GM06990 (cell line): ENCODE results near the gene TAS2R42.

ENCODE experiments used
- DNase-seq: peaks from one replicate; pipeline ENCODE4 v3.0.0-alpha.2; 2011; ENCODE audit not compliant: insufficient read length; ENCODE audit errors: extremely low read depth
- H3K27me3 ChIP-seq: replicated peaks from 2 replicates; pipeline ENCODE4 v1.6.0; 2011; ENCODE audit warnings: low read length; ENCODE audit not compliant: control insufficient read depth, insufficient read depth
- H3K36me3 ChIP-seq: 2 replicates; pipeline ENCODE4 v1.5.1; 2011; ENCODE audit warnings: low read length; ENCODE audit not compliant: control insufficient read depth, insufficient read depth
- H3K4me3 ChIP-seq: replicated peaks from 2 replicates; pipeline ENCODE4 v1.5.1; 2011; ENCODE audit warnings: low read depth, mild to moderate bottlenecking, control low read depth, low read length
- TF ChIP-seq, protein P1 (sequence below): IDR thresholded peaks from 2 replicates; pipeline ENCODE4 v1.5.1; 2011; ENCODE audit warnings: low read length, control low read depth, mild to moderate bottlenecking, inconsistent platforms; ENCODE audit not compliant: insufficient read depth, poor library complexity, severe bottlenecking

Gene TAS2R42

DNA sequence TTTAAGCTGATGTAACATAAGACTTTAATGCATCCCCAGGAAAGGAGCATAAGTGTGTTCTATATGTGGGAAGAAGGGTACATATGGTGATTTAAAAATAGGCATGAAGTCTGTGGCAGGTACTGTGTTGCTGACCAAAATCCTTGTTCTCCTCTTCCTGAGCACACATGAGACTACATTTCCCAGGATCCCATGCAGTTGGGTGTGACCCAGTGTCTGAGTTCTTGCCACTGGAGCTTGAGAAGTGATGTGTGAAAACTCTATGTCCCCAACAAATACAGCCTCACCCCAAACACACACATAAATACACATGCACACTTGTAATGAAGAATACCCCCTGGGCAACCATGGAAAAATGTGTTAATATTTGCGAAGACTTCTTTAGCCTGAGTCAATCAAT, 24.2 kb downstream of the TAS2R42 start:
- no peak overlapping the region for H3K4me3 ChIP-seq
- peaks cover 3% of the 10 kb centered on the region for H3K36me3 ChIP-seq
- no peak for DNase-seq
- no peaks in the 10 kb centered on the region for H3K27me3 ChIP-seq
- TF ChIP-seq, protein P1, sequence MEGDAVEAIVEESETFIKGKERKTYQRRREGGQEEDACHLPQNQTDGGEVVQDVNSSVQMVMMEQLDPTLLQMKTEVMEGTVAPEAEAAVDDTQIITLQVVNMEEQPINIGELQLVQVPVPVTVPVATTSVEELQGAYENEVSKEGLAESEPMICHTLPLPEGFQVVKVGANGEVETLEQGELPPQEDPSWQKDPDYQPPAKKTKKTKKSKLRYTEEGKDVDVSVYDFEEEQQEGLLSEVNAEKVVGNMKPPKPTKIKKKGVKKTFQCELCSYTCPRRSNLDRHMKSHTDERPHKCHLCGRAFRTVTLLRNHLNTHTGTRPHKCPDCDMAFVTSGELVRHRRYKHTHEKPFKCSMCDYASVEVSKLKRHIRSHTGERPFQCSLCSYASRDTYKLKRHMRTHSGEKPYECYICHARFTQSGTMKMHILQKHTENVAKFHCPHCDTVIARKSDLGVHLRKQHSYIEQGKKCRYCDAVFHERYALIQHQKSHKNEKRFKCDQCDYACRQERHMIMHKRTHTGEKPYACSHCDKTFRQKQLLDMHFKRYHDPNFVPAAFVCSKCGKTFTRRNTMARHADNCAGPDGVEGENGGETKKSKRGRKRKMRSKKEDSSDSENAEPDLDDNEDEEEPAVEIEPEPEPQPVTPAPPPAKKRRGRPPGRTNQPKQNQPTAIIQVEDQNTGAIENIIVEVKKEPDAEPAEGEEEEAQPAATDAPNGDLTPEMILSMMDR: no peak

DNA sequence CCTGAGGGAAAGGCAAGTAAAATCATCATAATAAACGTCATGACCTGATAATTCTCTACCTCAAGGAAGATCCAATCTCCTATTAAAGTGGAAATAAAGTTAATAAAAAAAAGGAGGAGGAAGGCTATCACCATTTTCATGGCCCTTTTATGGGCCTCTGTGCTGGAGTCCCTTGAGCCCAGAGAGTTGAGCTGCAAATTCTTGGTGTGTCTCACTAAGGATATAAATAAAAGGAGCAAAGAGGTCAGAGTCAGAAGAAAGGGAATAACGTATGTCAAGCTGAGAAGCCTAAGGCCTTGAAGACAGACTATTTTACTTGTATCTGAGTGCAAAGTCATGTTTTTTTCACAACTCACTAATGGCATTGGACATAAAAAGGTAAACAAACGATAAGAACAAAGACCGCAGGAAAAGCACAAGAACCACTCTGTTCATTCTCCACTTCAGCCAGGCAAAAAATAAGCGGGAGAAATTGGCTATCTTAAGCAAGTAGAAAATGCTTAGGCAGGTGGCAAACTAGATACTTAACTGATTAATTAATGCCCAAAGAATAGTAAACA, 27.8 kb downstream of the TAS2R42 start:
- Histone ChIP-seq H3K36me3 (no peaks in the 10 kb centered on the region; the same call in 1 of the 2 replicates), H3K27me3 (no peaks in the 10 kb centered on the region), H3K4me3 (no peak overlapping the region)

DNA sequence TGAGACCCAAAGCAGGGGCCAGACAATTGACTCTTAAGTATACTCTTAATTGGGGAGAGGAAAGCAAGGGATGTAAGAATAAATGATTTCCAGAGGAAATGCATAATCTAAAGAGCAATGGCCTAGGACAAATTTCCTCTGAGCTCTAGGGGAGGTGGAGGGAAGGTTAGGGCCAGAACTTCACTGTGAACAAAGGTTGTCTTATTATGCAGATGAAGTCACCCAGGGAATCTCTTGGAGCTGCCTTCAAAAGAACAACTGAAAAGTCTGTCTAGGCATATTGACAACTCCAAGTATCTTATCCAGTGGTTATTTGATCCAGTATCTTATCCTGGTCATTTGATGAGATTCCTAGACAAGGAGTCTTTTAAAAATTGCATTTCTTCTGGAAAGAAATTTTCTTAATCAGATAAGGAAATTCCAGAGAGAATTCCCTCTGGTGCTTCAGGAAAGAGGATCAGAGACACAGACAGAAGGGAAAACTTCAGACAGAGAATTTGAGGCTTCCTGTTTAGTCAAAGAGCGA, 32.3 kb downstream of the TAS2R42 start:
- Histone ChIP-seq H3K27me3 (no peaks in the 10 kb centered on the region), H3K4me3 (no peak overlapping the region), H3K36me3 (no peaks in the 10 kb centered on the region)
- no peak for DNase-seq
- TF ChIP-seq, protein P1: no peak

More for the DNA sequence above, 27.8 kb downstream of the TAS2R42 start:
- TF ChIP-seq, protein P1: no peak
- no peak for DNase-seq

DNA sequence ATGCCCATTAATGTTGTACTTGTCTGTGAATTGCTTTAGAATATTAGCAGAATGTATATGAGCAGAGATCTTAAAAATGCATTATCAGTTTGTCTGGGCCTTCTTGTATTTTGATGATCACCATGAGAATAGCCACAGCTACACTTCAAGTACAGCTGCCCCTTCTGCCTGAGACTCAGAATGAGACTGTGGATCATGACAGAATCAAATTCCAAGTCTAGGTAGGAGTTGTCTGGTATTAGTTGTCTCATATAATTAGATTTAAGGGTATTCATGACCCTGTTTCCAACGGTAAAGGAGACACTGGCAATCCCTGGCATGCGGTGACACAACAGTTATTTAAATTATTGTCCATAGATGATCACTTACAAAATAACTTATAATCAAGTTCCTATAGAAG, 34.0 kb downstream of the TAS2R42 start:
- no peaks in the 10 kb centered on the region for H3K27me3 ChIP-seq
- no peak overlapping the region for H3K4me3 ChIP-seq
- TF ChIP-seq, protein P1: no peak
- no peaks in the 10 kb centered on the region for H3K36me3 ChIP-seq
- no peak for DNase-seq

DNA sequence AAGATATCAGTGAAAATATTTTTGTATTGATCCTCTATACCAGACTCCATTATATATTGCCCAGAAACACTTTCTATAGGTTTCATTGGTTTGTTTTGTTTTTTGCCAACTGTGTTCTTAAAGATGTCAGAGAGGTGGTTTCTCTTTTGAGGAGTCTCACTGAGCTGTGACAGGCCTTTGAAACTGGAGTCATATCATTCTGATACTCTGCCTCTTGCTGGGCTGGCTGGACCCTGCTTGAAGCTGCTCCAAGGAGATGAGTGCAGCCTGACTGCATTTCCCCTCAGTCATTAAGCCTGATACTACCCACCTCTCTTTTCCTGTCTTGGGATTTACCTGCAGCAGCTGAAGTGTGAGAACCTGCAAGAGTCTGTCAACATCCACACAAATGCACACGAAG, 35.9 kb downstream of the TAS2R42 start:
- TF ChIP-seq, protein P1: no peak
- H3K4me3 ChIP-seq: no peak overlapping the region

DNA sequence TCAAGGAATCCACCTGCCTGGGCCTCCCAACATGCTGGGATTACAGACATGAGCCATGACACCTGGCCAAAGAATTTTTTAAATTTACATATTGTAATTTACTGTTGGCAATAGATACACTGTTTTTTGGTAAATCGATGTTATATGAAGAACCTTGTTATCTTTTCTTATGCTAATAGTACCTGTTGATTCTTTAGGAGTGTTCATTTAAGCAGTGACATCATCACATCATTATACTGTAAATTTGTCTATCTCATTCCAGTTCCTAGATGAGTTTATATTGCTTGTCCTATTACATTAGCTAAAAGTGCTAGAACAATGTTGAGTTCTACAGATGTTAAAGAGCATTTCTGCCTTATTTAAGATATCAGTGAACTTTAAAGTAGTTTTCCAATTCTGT, 39.3 kb downstream of the TAS2R42 start:
- H3K36me3 ChIP-seq: no peaks in the 10 kb centered on the region; the same call in 1 of the 2 replicates
- TF ChIP-seq, protein P1: no peak
- no peaks in the 10 kb centered on the region for H3K27me3 ChIP-seq
- no peak overlapping the region for H3K4me3 ChIP-seq
- DNase-seq: no peak

More for the DNA sequence above, 35.9 kb downstream of the TAS2R42 start:
- H3K36me3 ChIP-seq: no peaks in the 10 kb centered on the region
- no peaks in the 10 kb centered on the region for H3K27me3 ChIP-seq
- DNase-seq: no peak
